Measurements from ENCODE around the gene NUP50.
A peak's percentile ranks its signal among the peaks of the same experiment; 100 is the strongest.

The NUP50 gene

GRCh38 chr22:45212992-45213751 is 49.4 kb downstream of the NUP50 start:
- TF ChIP-seq FOXP2 (optimal IDR thresholded peaks at IDR 0.05; ENCODE audit: borderline replicate concordance, extremely low read depth, extremely low read length, insufficient read depth) (no peak), TAF1 (IDR thresholded peaks at IDR 0.05; ENCODE audit: borderline replicate concordance, insufficient read depth, low read length) (no peak), REST (IDR thresholded peaks at IDR 0.05; ENCODE audit: insufficient read depth in 1 of 2, low read depth in 2 of 2, low read length in 2 of 2) (no peak), POLR2AphosphoS5 (IDR thresholded peaks at IDR 0.05; ENCODE audit: low read depth, low read length) (no peak), SIN3A (IDR thresholded peaks at IDR 0.05; ENCODE audit: borderline replicate concordance, insufficient read depth, low read length) (no peak)

DNA sequence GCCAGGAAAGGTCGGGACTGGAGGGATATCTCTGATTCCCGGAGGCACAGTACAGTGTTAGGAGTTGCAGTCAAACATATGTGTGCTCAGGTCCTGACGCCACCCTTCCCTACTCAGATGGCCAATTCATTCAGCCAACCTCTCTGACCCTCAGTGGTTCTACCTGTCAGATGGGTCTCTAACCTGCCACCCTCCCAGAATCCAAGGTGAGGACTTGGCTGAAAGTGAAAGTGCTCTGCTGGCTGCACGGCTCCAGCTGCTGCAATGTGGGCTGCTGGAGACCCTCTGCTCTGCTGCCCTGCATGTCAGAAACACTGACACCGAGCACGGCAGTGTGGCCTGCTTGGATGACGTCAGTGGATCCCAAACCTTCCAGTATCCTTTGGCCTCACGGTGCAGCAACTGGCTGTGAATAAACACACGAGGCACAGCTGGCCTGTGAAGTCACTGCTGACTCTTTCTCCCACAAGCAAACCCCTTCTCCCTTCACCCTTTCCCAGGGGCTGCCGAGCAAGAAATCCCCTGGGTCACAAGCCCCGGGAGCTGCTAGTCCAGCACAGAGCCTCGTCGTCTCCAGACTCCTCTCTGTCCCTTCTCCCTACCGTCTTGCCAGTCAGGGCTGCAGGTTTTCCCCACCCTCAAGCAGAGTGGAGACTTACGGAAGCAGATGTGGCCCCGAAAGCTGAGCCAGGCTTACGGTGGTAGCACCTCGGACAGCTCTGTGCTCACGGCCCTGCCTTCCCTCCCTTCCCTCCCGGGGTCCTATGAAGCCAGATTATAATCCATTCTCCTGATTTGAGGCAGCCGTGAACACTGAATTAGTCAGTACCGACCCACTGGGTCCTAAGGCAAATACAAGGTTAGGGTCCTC is 52.6 kb downstream of the NUP50 start:
- TF ChIP-seq REST (IDR thresholded peaks at IDR 0.05; ENCODE audit: insufficient read depth in 1 of 2, low read depth in 2 of 2, low read length in 2 of 2) (peak; percentile 88 to 89), POLR2AphosphoS5 (IDR thresholded peaks at IDR 0.05; ENCODE audit: low read depth, low read length) (no peak)

DNA sequence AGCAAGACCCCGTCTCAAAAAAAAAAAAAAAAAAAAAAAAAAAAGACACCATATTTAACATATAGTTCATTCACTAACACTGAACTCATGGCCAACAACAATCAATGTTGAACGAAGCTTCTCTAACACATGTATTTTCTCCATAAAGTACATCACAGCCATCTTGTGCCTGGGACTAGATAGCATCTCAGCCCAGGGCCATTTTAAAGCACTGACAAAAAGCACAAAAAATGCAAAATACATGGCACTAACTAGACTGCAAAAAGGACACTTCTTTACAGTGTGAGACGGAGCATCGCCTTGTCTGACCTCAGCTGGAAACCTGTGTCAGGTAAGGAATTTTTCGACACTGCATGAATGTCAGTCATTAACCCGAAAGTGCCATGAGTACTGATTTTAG is 53.6 kb downstream of the NUP50 start:
- TF ChIP-seq POLR2AphosphoS5 (IDR thresholded peaks at IDR 0.05; ENCODE audit: low read depth, low read length) (no peak), REST (IDR thresholded peaks at IDR 0.05; ENCODE audit: insufficient read depth in 1 of 2, low read depth in 2 of 2, low read length in 2 of 2) (no peak), FOXP2 (optimal IDR thresholded peaks at IDR 0.05; ENCODE audit: borderline replicate concordance, extremely low read depth, extremely low read length, insufficient read depth) (no peak), SIN3A (IDR thresholded peaks at IDR 0.05; ENCODE audit: borderline replicate concordance, insufficient read depth, low read length) (no peak), TAF1 (IDR thresholded peaks at IDR 0.05; ENCODE audit: borderline replicate concordance, insufficient read depth, low read length) (no peak)

DNA sequence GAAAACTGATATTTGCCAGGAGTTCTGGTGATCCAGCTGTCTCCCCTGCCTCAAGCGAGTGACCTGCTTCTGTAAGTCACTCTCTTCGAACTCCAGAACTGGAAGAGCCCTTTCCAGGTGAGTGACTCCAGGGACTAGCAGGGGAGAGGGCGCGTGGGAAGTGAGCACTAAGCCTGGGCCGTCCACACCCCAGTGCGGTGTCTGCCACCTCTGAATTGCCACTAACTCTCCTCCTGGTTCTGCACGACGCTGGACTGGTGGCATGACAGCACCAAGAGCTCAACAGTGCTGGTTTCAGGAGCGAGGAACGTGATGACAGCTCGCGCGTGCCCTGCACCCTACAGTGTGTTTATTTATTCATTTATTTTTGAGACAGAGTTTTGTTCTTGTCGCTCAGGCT is 54.1 kb downstream of the NUP50 start:
- no peak for TF ChIP-seq REST (IDR thresholded peaks at IDR 0.05; ENCODE audit: insufficient read depth in 1 of 2, low read depth in 2 of 2, low read length in 2 of 2)
- no peak for TF ChIP-seq FOXP2 (optimal IDR thresholded peaks at IDR 0.05; ENCODE audit: borderline replicate concordance, extremely low read depth, extremely low read length, insufficient read depth)
- no peak for TF ChIP-seq POLR2AphosphoS5 (IDR thresholded peaks at IDR 0.05; ENCODE audit: low read depth, low read length)
- no peak for TF ChIP-seq SIN3A (IDR thresholded peaks at IDR 0.05; ENCODE audit: borderline replicate concordance, insufficient read depth, low read length)
- no peak for TF ChIP-seq TAF1 (IDR thresholded peaks at IDR 0.05; ENCODE audit: borderline replicate concordance, insufficient read depth, low read length)
